Measurements from ENCODE around the gene UBL4A.

The UBL4A gene

DNA sequence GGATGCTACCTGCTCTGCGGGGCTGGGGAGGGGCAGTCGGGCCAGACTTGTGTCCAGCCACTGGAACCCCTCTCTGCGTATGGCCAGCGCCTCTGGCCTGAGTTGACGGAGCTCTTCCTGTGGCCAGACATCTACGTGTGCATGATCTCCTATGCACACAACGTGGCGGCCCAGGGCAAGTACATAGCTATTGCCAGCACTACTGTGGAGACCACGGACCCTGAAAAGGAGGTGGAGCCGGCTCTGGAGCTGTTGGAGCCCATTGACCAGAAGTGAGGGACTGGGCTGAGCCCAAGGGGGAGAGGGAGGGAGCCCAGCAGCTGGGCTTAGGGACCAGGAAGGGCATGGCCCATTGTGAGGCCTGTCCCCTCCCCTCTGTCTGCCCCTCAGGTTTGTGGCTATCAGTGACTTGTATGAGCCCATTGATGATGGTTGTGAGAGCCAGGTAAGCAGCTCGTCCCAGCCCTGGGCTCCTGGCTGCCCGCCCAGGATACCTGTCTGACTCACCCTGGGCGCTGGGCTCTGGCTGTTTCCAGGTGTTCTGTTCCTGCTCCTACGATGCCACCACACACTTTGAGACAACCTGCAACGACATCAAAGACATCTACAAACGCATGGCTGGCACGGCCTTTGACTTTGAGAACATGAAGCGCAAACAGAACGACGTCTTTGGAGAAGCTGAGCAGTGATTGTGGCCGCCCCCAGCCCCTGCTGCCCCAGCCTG is 44.3 kb downstream of the UBL4A start:
- FAIRE-seq = no peak
- no peak for DNase-seq (ENCODE audit: insufficient read length, low spot score)

- FAIRE-seq (no peak), DNase-seq (ENCODE audit: insufficient read length, low spot score) (no peak)
These were observed 44.9 kb downstream of the UBL4A start for GRCh38 chrX:154441564-154441963.

DNA sequence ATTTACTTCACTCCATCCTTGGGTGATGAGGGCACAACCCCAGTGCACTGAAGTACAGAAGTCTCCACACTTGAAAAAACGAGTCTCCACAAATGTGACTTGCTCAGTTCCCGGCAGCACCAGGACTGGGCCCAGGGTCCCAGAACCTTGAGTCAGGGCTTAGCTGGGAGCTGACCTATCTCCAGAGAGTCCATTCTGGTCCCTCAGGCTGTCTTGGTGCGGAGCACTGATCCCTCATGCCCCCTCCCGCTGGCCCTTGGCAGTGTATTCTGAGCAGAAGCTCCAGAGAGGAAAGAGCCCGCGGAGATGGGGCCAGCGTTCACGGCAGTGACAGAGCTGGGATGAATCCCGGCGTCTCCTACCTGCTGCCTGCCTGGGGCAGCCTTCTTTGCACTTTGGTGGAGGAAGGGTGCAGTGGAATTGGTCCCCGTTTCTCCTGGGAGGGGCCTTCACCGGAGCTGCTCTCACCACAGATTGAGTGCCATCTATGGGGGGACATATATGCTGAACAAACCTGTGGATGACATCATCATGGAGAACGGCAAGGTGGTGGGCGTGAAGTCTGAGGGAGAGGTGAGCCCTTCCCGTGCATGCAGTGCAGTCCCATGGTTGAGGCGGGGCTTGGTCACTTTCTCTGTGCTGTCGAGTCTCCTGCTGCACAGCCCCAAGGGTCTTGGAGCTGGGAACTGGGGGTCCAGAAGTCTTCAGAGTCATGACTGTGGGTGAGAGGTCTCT is 45.6 kb downstream of the UBL4A start:
- DNase-seq (ENCODE audit: insufficient read length, low spot score) = no peak
- FAIRE-seq = no peak

DNA sequence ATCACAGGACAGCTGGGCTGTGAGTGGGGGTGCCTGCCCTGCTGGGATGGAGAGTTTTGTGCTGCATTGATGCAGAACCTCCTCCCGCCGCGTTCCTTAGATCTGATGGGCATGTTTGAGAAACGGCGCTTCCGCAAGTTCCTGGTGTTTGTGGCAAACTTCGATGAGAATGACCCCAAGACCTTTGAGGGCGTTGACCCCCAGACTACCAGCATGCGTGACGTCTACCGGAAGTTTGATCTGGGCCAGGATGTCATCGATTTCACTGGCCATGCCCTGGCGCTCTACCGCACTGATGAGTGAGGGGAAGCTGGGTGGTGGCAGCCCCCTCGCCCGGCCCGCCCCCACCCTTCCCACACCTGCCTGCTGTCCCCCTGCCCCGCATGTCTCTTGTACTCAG is 46.6 kb downstream of the UBL4A start:
- DNase-seq (ENCODE audit: insufficient read length, low spot score) = no peak
- FAIRE-seq = no peak

GRCh38 chrX:154437971-154438893 is 48.2 kb downstream of the UBL4A start:
- no peak for FAIRE-seq
- no peak for DNase-seq (ENCODE audit: insufficient read length, low spot score)

GRCh38 chrX:154436983-154437752 is 49.2 kb downstream of the UBL4A start, which contains the start of gene GDI1:
TSS of gene GDI1 (plus strand) at chrX:154437154. CDS start at chrX:154437255, 101 bp downstream.
- FAIRE-seq = no peak
- peak; percentile 30 for DNase-seq (ENCODE audit: insufficient read length, low spot score)

DNA sequence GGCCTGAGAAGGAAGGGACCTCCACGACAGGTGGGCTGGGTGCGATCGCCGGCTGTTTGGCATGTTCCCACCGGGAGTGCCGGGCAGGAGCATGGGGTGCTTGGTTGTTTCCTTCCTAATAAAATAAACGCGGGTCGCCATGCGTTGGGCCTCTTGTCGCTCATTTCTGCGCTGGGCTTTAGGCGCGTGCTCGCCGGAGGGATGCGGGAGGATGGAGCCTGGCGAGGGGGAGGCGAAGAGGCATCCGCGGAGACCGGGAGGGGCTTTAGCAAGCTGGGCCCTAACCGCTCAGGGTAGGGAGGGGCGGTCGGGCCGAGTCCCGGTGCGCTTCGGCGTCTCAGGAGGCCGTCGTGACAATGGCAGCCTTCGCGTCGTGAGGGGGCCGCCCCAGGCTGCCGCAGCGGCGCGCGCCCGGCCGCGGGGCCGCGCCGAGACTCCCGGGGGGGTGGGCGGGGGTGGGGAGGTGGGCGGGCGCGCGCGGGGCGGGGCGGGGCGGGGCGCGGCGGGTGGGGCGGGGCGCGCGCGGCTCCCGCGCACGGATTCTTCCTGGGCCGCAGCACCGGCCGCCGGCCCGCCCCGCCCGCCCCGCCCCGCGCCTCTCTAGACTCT is 49.9 kb downstream of the UBL4A start:
- FAIRE-seq (no peak), DNase-seq (ENCODE audit: insufficient read length, low spot score) (no peak)

DNA sequence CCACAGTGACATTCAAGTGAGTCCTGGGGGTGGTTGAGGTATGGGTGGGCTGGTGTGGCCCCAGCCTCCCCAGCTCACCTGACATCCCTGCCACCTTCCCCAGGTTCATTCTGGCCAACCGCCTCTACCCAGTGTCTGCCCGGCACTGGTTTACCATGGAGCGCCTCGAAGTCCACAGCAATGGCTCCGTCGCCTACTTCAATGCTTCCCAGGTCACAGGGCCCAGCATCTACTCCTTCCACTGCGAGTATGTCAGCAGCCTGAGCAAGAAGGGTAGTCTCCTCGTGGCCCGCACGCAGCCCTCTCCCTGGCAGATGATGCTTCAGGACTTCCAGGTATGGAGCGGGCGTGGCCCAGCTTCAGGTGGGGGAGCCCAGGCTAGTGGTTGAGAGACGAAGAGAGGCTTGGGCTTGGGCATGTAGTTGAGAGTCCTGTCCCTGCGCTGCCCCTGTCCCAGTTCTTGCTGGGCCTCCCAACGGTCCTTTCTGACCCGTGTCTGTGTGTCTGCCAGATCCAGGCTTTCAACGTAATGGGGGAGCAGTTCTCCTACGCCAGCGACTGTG is 51.2 kb downstream of the UBL4A start:
- DNase-seq (ENCODE audit: insufficient read length, low spot score) (no peak), FAIRE-seq (no peak)

DNA sequence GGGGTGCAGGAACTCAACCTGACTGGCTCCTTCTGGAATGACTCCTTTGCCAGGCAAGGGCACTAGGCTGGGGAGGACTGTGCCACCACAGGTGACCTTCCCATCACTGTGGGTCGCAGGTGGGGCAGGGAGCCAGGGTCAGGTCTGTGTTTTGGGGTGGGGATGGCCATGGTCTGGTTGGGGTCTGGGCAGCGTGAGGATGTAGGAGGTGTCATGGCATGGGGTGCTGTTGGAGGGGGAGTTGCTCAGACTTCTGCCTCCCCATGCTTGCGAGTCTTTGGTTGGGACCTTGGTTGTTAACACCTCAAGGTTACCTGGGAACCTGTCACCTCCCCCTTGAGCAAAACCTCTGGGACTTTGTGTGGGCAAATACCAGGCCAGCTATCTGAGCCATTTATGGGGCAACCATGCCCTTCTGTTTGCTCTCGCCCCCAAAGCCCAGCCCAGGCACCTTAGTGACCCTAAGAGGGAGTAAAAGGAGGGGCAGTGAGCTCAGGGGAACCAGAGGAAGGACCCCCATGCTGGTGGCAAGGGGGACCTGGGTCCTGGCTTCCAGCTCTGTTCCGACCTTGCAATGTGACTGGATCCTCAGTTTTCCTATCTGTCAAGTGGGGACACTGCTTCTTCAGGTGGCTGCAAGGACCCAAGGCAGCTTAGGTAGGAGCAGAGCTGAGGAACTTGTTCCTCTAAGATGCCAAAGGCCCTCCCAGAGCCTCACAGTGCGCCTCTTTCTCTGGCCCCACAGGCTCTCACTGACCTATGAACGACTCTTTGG is 51.8 kb downstream of the UBL4A start:
- FAIRE-seq = no peak
- no peak for DNase-seq (ENCODE audit: insufficient read length, low spot score)
